Measurements from ENCODE around the gene GRIP1.

Gene GRIP1

DNA sequence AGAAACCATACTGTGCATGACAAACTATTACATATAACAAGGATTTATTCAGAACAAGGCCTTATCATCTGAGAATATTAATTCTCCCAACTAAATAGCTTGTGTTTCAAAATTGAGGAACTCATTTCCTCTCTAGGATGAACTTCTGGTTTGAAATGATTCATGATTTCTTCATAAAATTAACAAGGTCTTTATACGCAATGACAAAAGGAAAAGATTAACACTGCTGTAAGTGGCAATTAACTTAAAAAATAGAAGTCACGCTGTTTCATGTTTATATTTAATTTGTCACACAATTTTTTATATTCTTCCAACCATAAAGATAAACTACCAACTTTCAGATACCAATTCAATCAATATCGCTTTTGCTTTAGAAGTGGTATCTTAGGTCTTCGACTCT is 80.8 kb downstream of the GRIP1 start:
- peak in 1 of 3 experiments; percentile 74 for DNase-seq

DNA sequence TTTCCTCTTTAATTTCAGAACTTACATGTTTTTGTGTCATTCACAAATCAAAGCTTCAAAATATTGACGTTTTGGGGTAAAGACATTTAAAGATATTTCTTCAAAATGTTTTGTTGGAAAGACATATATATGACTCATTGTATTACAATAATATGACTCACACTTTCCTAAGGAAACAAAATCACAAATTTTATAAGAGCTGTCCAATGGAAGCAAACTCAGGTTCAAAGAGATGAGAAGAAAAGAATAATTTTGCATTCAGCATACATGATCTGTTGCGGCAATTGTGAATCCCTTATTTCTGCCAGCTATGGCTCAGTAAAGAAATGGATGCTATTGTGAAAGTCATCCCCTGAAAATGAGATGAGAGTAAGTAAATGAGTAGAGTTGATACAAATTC is 82.7 kb downstream of the GRIP1 start:
- DNase-seq = no peak

DNA sequence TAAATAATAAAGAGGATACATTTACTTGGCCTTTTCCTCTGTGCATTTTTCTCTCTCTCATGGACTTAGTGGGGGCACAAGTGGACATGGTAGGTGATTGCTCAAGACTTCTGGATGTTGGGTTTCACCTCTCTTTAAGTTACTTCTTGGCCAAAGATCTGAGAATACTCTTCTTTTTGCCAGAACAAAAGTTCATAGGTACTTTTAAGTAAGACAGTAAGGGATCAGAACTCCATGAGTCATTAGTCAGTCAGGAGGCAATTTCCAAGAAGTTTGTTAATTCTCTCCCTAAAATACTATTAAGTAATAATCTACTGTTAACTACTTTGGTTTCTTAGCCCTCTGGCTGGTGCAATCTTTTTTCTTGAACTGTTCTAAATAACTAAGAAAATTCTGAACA is 84.2 kb downstream of the GRIP1 start:
- DNase-seq = no peak

DNA sequence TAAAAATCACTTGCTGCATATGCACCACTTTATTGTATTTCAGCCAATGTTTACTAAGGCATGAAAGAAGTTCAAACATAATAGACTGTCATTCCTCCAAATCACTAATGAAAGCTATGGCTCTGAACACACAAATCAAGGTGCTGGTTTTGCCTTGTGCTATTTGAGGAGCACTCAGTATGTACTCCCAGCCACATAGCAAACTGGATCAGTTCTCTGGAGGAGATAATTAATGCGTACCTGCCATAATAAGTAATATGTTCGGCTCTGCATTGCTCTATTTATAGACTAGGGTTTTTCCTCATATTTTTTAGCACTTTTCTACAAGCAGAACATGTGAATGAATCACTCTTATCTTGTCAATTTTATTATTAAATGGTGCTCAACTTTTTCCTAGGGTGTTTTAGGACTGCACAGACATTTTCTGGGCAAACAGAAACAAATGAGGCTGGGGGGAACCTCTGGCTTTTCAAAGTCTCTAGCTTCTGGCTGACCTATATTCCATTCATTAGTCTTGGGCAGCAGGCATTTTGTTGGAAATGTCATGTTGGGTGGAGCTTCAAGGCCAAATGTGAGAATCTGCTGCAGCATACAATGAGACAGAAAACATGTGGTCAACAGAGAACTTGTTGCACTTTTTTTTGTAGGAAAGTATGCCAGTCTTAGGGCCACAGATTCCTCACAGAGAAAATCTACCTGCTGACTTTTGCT is 88.4 kb downstream of the GRIP1 start:
- DNase-seq = peak in 1 of 3 experiments; percentile 68

DNA sequence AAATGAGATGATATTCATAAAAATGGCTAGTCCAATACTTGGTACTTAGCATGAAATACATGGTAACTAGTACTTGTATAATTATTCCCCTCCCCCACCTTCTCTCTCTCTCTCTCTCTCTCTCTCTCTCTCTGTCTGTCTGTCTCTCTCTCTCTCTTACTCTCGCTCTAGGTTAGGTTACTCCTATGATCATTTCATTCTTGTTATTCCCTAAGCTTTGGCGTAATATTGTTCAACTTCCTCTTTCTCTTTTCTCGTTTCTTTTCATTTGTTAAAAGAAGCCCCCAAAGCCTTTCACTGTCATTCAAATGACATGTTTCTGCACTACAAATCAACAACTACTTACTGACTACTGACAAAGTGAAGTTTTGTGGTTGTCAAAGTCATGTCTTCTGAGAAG is 89.8 kb downstream of the GRIP1 start:
- DNase-seq = no peak

DNA sequence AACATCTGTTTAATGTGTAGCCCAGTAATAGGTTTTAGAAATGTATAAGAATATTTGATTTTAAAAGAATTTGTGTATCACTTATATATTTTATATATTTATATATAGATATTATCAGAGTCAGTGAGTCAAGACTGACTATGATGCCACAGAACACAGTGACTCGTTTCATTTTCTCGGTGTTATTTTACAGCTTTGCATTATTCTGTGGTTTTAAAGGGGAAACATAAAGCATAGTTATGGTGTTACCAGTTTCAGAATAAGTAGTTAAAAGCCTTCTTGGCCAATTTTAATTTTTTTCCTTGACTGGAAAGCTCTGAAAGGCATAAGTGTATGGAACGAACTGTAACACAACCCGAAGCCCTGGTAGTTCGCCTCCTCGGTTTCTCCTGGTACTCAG is 91.0 kb downstream of the GRIP1 start:
- no peak for DNase-seq

DNA sequence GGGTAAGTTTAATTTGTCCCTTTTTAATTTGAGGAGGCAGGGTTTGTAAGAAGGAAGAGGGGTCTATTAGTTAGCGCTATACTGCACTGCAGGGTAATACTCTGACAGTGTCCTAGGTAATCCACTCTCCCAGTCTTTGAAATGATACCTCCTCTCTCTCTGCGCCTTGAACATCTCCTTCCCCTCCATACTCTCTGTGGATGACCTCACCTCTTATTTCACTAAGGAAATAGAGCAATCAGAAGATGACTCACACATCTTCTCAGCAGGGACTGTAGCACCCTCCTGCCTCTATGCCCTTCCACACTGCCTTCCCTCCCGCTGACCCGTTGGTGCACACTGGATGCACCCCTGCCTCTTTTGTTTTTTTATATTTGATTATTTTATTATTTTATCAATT is 94.2 kb downstream of the GRIP1 start:
- no peak for DNase-seq

DNA sequence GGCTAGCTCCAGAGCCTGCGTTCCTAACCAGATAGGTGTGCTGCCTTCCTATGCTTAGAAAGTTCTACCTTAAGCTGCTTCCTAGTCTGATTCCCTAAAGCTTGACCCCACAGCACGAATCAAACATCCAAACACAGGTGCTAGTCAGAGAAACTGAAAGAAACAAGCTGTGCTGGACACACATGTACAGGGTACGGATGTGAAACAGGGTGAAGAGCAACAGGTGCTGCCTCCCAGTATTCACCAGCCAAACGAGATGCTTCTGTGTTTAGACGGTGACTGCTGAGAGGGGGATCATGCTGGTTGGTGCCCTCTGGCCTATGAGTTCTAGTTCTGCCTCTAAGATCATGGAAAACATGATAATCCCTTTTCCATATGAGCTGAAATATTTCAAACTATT is 105.3 kb downstream of the GRIP1 start:
- no peak for DNase-seq

DNA sequence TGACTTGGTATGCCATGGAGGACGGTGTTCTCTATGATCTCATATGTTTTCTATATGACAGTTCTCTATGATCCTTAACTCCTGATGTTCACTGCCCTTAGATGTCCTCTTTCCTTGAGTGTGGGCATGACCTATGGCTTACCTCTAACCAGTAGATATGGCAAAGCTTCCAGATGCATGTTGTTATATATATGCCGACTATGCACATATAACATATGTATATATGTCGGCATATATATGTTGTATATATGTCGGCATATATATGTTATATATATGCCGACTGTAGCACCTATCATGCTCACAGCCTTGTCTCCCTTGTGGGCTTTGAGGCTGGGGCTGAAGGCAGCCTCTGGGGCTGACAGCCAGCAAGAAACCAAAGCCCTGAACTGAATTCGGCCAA is 106.0 kb downstream of the GRIP1 start:
- DNase-seq = no peak

DNA sequence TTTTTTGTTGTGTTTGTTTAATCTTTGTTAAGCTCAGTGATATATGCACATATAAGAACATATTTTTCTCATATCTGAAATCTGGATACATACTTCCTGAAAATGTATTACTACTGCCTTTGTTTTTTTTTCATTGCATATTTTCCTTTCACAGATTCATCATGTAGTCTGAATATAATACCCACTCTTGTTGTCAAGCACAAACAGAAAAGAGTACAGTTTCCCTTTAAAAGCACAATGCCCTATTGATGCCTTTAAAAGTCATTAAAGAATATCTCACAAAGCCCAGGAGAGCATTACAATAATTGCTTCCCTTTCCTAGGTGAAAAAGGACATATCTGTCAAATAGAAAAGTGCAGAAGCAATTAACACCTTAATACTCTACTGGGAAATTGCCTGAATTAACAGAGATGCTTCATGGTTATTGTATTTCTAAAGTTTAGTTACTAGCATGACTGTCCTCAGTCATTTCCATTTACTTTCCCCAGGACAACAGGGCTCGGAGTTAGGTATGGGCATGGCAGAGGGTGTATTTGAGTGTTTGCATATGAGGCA is 107.4 kb downstream of the GRIP1 start:
- no peak for DNase-seq

DNA sequence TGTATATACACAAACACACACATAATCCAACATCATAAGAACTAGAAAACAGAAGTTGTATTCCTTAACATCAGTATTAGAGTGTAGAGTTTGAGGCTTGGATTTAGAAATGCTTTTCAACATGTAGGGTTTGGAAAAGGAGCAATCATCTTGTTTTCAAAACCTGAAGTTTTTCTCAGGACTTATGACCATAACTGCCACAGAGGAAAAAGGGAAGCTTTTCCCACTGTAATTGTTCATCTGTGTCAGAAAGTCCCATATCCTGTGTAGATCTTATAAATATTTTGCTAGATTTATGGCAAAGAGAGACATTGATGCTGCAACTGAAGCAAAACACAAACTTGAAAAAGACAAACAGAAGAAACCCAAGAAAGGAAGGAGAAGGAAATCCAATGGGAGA is 115.7 kb downstream of the GRIP1 start:
- DNase-seq = no peak

DNA sequence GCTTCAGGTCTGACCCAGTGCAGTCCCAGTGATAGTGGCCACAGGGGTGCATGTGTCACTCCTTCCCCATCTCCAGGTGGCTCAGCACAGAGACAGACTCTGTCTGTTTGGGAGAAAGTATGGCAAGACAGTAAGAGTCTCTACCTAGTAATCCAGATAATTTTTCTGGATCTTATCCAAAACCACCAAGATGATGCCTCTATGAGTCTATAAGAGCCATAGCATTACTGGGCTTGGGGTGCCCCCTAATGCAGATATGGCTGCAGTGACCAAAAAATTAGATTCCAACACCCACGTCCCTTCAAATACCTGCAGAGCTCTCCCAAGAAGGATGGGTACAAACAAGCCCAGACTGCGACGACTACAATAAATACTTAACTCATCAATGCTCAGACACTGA is 123.8 kb downstream of the GRIP1 start:
- no peak for DNase-seq

DNA sequence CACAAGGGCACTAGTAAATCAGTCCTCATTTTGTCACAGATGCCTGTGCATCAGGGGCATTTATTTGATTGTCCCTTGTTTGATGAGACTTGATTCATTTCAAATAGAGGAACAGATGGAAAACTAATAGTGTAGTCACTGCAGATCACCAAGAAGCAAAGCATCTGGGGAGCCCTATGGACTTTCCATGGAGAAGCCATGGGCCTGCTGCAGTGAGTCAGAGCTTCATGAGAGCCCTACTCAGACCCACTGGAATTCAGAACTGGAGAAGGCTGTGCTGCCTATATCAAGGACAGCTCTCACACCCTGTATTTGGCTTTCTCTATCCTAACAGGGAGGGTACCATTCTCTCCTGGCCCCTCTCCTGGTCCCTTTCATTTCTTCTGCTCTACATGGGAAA is 126.2 kb downstream of the GRIP1 start:
- no peak for DNase-seq

DNA sequence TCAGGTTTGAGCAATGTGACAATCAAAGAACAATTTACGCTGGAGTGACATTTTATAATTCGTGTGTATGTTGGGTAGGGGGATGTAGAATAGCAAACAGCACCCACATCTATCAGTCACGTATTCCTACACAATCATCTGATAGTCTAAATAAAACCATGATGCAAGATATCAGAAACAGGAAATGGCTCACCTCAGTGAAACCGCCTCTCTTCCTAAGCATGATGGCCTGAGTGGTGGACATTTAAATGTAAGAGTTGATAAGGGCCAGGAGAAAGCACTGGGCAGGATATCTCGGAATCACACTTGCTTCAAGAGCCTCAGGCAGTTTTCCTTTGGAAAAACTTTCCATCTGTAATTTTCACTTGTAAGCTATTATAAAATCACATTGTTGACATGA is 128.2 kb downstream of the GRIP1 start:
- DNase-seq = no peak

DNA sequence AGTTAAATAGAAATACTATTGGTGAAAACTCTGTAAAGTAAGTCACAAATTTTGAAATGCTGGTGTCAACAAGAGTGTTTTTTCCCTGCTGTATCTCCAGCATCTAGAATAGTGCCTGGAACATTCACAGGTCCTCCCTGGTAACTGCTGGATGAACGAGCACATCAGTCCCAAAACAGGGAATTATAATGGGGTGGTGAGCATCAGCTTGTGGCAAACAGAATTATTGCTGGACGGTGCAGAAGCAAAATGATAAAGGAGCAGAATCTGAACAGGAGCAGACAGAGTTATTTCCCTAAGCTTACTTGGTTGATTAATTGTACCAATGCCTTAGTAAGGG is 129.9 kb downstream of the GRIP1 start:
- no peak for DNase-seq

DNA sequence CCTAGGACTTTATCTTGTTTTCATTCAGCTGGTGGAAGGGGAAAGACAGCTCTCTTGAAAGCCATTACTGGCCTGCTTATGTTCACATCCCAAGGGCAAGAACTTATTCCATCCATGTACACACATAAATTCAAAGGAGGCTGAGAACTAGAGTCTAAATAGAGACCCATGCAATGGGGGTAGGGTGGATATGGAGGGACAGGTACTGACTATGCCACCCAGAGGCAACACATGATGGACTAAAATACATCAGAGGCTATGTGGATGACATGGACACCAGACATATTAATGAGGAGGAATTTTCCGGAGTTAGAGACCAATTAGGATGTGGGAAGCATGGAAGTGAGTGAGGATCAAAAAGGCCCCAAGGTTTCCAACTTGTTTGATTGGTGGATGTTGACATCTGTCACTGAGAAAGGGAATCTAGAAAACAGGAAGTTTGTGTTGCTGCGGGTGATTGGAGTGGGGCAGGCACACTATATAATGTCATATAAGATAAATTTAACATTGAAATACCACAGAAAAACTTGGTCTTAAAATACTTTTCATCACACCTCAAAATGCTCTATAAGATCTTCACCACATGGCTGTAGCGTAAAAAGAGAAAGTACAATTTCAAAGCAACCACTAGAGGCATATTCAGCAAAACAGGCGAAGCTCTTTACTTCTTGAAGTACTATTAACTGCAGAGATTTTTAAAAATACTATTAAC is 130.4 kb downstream of the GRIP1 start:
- DNase-seq = no peak

DNA sequence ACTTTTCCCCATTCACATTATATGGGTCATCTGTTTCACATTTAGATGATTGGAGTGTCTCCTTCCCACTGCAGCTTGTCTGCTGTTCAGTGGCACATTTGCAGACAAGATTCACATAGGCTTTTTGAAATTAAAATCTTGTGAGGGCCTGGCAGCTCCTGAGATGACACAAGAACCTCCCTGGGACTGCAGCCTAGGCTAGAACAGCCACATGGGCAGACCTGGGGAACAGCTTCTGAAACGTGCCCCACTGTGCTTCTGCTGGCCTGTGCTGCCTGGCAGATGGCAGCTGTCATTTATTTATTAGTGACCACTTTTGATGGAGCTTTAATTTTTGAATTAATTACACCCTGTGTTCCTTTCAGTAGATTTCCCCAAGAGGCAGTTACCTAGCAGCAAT is 137.4 kb downstream of the GRIP1 start:
- peak in 1 of 3 experiments; percentile 21 for DNase-seq

DNA sequence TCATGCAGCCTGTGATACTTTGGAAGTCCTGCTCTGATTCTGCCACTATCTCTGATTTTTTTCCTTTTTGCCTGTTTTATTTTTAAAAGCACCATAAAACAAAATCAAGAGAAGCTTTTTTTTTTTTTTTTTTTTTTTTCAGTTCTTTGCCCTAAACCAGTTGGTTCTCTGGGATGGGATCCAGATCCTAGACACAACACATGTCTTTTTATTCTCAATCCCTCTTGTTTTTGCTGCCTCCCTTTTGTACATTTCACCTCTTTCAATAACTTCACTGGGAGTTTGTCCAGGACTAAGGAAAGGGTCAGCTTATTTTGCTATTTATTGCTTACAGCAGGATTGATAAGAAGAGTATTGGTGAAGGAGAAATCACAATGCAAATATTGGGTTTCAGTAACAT is 139.4 kb downstream of the GRIP1 start:
- DNase-seq = no peak

DNA sequence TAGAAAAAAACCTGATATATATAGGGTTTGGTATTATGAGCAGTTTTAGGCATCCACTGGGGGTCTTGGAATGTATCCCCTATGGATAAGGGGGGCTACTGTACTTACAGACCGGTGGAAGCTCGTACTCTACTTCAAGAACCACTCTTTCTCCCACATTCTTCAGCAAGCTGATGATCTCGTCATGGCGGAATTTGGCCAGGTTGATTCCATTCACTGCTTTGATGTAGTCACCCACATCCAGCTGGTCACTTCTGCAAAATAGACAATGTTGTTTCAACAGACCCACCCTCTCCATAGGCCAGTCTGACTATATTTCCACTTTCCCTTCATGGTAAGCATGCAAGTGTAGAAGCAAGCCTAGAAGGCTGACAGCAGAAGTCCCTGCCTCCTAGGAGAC is 139.9 kb downstream of the GRIP1 start:
- DNase-seq = no peak

DNA sequence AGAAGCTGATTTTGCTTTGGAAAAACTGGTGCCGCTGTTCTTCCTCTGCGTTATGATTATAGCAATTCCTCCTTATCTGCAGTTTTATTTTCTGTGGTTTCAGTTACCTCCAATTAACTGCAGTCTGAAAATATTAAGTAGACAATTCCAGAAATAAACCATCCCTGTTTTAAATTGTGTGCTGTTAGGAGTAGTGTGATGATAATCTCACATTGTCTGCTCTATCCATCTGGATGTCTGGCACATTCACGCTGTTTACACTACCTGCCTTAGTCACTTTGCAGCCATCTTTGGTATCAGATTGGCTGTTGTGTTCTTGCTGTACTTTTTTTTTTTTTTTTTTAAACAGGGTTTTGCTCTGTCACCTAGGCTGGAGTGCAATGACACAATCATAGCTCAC is 141.0 kb downstream of the GRIP1 start:
- no peak for DNase-seq

DNA sequence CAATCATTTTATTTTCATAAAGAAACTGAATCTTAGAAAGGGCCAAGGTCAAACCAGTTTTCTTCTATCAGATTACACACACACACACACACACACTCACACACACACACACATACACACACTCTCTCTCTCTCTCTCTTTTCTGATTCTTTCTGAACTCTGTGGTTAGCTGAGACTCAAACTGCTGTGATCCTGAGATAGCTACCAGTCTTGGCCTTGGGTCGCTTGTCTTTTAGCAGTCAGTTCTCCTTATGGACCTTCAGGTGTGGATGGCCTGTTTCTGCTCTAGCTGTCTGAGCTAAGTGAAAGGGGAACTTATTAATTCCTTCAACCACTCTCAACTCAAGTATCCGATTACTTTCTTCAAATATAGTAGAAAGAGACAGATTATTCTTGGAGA is 145.1 kb downstream of the GRIP1 start:
- DNase-seq = no peak

DNA sequence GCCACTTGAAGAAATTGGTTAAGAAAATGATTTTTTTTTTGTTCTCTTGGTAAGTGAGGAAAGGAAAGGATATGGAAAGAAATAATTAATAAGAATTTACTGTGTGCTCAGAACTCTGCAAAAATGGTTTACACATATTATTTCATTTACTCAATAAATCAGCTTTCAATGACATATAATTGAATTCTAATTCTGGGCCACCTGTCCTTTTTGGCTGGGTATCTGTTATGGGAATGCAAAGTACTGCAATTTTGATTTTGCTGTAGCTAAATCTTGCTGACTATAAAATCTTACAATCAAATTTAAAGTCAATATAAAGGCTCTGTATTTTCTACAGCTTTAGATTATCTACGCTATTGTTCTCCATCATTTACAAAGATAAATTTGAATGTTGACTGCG is 147.1 kb downstream of the GRIP1 start:
- peak in 1 of 3 experiments; percentile 13 for DNase-seq

DNA sequence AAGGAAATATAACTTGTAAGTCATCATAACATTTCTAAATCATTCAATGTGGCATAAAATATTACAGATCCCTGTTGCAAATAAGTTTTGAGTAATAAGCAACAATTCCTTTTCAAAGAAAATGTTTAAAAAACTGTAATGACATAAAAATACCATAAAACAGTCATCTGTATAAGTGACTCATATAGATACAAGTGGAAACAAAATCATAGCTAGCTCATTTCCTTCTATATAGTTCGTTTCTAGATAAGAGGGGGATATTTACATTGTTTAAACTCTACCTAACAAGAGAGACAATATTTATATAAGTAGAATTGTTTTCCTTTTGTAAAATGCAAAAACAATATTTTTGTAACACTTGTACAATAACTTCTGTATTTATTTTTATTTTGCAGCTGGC is 148.9 kb downstream of the GRIP1 start:
- no peak for DNase-seq

DNA sequence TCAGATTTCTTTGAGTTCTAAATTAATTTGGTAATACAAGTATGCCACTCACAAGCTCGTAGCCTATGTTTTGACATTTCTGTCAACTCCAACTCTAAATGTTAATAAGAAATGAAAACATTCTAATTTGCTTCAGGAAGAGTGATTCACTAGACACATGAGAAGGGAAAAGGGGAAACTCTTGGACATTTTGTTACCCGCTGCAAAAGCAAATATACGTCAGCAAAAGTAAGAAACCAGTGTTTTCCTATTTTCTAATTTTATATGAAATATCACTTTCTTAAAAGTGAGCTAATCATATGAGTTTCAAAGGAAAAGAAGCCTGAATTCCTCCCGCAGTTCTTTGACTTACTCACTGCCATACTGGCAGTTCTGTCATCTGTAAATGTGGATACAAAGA is 162.3 kb downstream of the GRIP1 start:
- no peak for DNase-seq

DNA sequence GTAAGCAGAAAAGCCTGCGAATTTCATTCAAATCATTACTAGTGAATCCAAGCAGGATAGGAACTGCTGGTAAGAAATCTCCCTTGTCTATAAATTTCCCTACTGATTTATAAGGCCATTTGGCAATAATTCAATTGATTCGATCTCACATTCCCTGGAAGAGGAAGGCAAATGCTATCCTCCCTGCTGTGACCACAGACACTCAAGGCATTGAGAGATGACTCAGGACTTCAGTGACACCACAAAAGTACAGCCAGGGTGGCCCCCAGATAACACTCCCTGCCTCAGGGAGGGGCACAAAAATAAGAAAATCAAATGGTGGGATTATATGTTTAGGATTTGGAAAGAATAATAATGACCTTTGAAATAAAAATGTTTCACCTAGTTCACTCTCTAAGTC is 162.7 kb downstream of the GRIP1 start:
- no peak for DNase-seq
